ENCODE data around the gene FOXN3. TPM values are rescaled to one million over a fixed set of nuclear protein-coding genes. Genes with fewer than 3 reads are reported as not detected.

FOXN3 gene
- total and polyA plus RNA-seq, 3 experiments from 2014 or later = 73.9 to 136 (median 74.8) TPM

GRCh38 chr14:89247457-89248122, 169.4 kb downstream of the FOXN3 start:
- CTCF ChIA-PET = interaction anchor here (0.6 kb wide), 1 partner anchor 98 kb away, joined by 3 read pairs; no protein-coding TSS in a partner anchor
- Histone ChIP-seq H3K36me3 (ENCODE audit: insufficient read depth, low read length) (no peaks in the 10 kb centered on the region), H3K4me3 (ENCODE audit: low read length) (no peak overlapping the region), H3K27ac (ENCODE audit: low read depth, low read length) (no peak overlapping the region), H3K9me3 (ENCODE audit: low read length) (no peaks in the 10 kb centered on the region), H3K27me3 (ENCODE audit: insufficient read depth, low read length, poor library complexity, severe bottlenecking) (no peaks in the 10 kb centered on the region), H3K4me1 (ENCODE audit: insufficient read depth, low read length) (no peaks in the 10 kb centered on the region)
- peak overlapping the region in 3 of 8 donors; percentile 9 to 81 (median 72) for H3K27ac Mint-ChIP-seq
- H3K36me3 Mint-ChIP-seq = peaks cover 9 to 13% (median 13%) of the 10 kb centered on the region in 3 donors
- POLR2A ChIA-PET = interaction anchor here (0.6 kb wide), 1 partner anchor 8 kb away, joined by 3 read pairs; no protein-coding TSS in a partner anchor
- H3K9me3 Mint-ChIP-seq = no peaks in the 10 kb centered on the region
- H3K27me3 Mint-ChIP-seq = peaks cover 0 to 1% of the 10 kb centered on the region in 2 donors
- H3K4me3 Mint-ChIP-seq = peak overlapping the region in 1 of 7 donors; percentile 25
- no peak for DNase-seq
- H3K4me1 Mint-ChIP-seq = peaks cover 43 to 72% (median 46%) of the 10 kb centered on the region in 3 donors

GRCh38 chr14:89246290-89246689, 170.7 kb downstream of the FOXN3 start:
- H3K9me3 ChIP-seq (ENCODE audit: low read length) = no peaks in the 10 kb centered on the region
- Mint-ChIP-seq H3K27ac (peak overlapping the region in 1 of 8 donors; percentile 14), H3K9me3 (no peaks in the 10 kb centered on the region), H3K36me3 (peaks cover 8 to 16% (median 13%) of the 10 kb centered on the region in 3 donors), H3K4me1 (peaks cover 50 to 79% (median 57%) of the 10 kb centered on the region in 3 donors), H3K4me3 (no peak overlapping the region), H3K27me3 (peaks cover 0 to 1% of the 10 kb centered on the region in 2 donors)
- ChIA-PET CTCF (no interaction called here), POLR2A (no interaction called here)
- no peaks in the 10 kb centered on the region for H3K36me3 ChIP-seq (ENCODE audit: insufficient read depth, low read length)
- no peak overlapping the region for H3K4me3 ChIP-seq (ENCODE audit: low read length)
- no peak overlapping the region for H3K27ac ChIP-seq (ENCODE audit: low read depth, low read length)
- DNase-seq = no peak
- H3K27me3 ChIP-seq (ENCODE audit: insufficient read depth, low read length, poor library complexity, severe bottlenecking) = no peaks in the 10 kb centered on the region
- peaks cover 1% of the 10 kb centered on the region for H3K4me1 ChIP-seq (ENCODE audit: insufficient read depth, low read length)

DNA sequence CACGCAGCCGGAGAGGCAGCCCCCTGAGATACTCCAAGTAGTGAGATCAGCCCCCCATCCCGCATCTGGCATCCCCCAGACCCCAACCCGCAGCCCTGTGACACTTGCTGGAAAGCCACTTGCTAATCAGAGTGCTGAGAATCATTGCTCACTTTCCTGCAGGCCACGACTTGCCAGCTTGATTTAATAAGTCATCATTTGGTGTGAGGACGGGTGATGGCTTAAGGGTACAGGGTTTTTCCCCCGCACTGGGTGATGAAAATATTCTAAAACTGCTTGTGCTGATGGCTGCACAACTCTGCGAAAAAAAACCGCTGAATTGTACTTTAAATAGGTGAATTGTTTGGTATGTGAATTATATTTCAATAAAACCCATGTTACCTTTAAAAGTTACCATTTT, 171.2 kb downstream of the FOXN3 start:
- H3K4me3 Mint-ChIP-seq = no peak overlapping the region
- peaks cover 50 to 79% (median 57%) of the 10 kb centered on the region in 3 donors for H3K4me1 Mint-ChIP-seq
- no peaks in the 10 kb centered on the region for H3K9me3 Mint-ChIP-seq
- no peak for DNase-seq
- no peaks in the 10 kb centered on the region for H3K9me3 ChIP-seq (ENCODE audit: low read length)
- no peaks in the 10 kb centered on the region for H3K36me3 ChIP-seq (ENCODE audit: insufficient read depth, low read length)
- ChIA-PET CTCF (no interaction called here), POLR2A (no interaction called here)
- no peak overlapping the region for H3K27ac ChIP-seq (ENCODE audit: low read depth, low read length)
- H3K27ac Mint-ChIP-seq = no peak overlapping the region
- H3K4me1 ChIP-seq (ENCODE audit: insufficient read depth, low read length) = peaks cover 6% of the 10 kb centered on the region
- peaks cover 0 to 1% of the 10 kb centered on the region in 2 donors for H3K27me3 Mint-ChIP-seq
- no peak overlapping the region for H3K4me3 ChIP-seq (ENCODE audit: low read length)
- peaks cover 8 to 18% (median 8%) of the 10 kb centered on the region in 3 donors for H3K36me3 Mint-ChIP-seq
- no peaks in the 10 kb centered on the region for H3K27me3 ChIP-seq (ENCODE audit: insufficient read depth, low read length, poor library complexity, severe bottlenecking)

GRCh38 chr14:89244720-89245119, 172.3 kb downstream of the FOXN3 start:
- ChIA-PET CTCF (no interaction called here), POLR2A (no interaction called here)
- H3K36me3 Mint-ChIP-seq = peaks cover 5 to 14% (median 9%) of the 10 kb centered on the region in 3 donors
- H3K27me3 ChIP-seq (ENCODE audit: insufficient read depth, low read length, poor library complexity, severe bottlenecking) = no peaks in the 10 kb centered on the region
- H3K27ac ChIP-seq (ENCODE audit: low read depth, low read length) = no peak overlapping the region
- peaks cover 10% of the 10 kb centered on the region for H3K4me1 ChIP-seq (ENCODE audit: insufficient read depth, low read length)
- H3K36me3 ChIP-seq (ENCODE audit: insufficient read depth, low read length) = no peaks in the 10 kb centered on the region
- peaks cover 0 to 1% of the 10 kb centered on the region in 2 donors for H3K27me3 Mint-ChIP-seq
- H3K4me3 Mint-ChIP-seq = no peak overlapping the region
- H3K4me3 ChIP-seq (ENCODE audit: low read length) = no peak overlapping the region
- peak overlapping the region in 1 of 8 donors; percentile 51 for H3K27ac Mint-ChIP-seq
- no peaks in the 10 kb centered on the region for H3K9me3 Mint-ChIP-seq
- H3K9me3 ChIP-seq (ENCODE audit: low read length) = no peaks in the 10 kb centered on the region
- DNase-seq = no peak
- peaks cover 54 to 80% (median 59%) of the 10 kb centered on the region in 3 donors for H3K4me1 Mint-ChIP-seq

DNA sequence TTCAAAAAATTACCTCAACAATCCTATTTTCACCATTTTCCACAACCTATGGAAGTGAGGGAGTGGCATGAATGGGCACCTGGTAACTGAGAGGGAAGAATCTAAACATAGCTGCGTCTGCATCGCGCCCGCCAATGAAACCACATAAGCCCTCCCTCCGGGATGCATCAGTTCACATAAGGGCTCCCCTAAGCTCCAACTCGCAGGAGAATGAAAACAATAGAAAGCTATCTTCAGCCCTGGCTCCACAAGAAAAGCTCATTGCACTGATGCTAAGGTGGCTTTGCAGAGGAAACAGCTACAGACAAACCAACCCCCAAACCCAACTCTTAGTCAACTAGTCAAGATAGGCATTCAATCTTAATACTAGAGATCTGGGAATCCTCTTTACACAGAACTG, 173.3 kb downstream of the FOXN3 start:
- ChIA-PET CTCF (no interaction called here), POLR2A (no interaction called here)
- H3K27ac ChIP-seq (ENCODE audit: low read depth, low read length) = no peak overlapping the region
- H3K4me1 ChIP-seq (ENCODE audit: insufficient read depth, low read length) = peaks cover 10% of the 10 kb centered on the region
- no peaks in the 10 kb centered on the region for H3K9me3 ChIP-seq (ENCODE audit: low read length)
- no peak for DNase-seq
- peaks cover 54 to 84% (median 66%) of the 10 kb centered on the region in 3 donors for H3K4me1 Mint-ChIP-seq
- no peak overlapping the region for H3K4me3 Mint-ChIP-seq
- no peaks in the 10 kb centered on the region for H3K36me3 ChIP-seq (ENCODE audit: insufficient read depth, low read length)
- no peak overlapping the region for H3K27ac Mint-ChIP-seq
- H3K9me3 Mint-ChIP-seq = no peaks in the 10 kb centered on the region
- H3K36me3 Mint-ChIP-seq = peaks cover 5 to 12% (median 8%) of the 10 kb centered on the region in 3 donors
- no peak overlapping the region for H3K4me3 ChIP-seq (ENCODE audit: low read length)
- peaks cover 0 to 1% of the 10 kb centered on the region in 2 donors for H3K27me3 Mint-ChIP-seq
- no peaks in the 10 kb centered on the region for H3K27me3 ChIP-seq (ENCODE audit: insufficient read depth, low read length, poor library complexity, severe bottlenecking)

GRCh38 chr14:89243286-89243685, 173.7 kb downstream of the FOXN3 start:
- H3K36me3 ChIP-seq (ENCODE audit: insufficient read depth, low read length) = no peaks in the 10 kb centered on the region
- Mint-ChIP-seq H3K9me3 (no peaks in the 10 kb centered on the region), H3K27ac (no peak overlapping the region), H3K4me1 (peaks cover 54 to 85% (median 68%) of the 10 kb centered on the region in 3 donors), H3K36me3 (peaks cover 5 to 13% (median 8%) of the 10 kb centered on the region in 3 donors), H3K4me3 (no peak overlapping the region), H3K27me3 (peaks cover 0 to 1% of the 10 kb centered on the region in 2 donors)
- no peak overlapping the region for H3K4me3 ChIP-seq (ENCODE audit: low read length)
- no peaks in the 10 kb centered on the region for H3K27me3 ChIP-seq (ENCODE audit: insufficient read depth, low read length, poor library complexity, severe bottlenecking)
- ChIA-PET POLR2A (no interaction called here), CTCF (no interaction called here)
- H3K4me1 ChIP-seq (ENCODE audit: insufficient read depth, low read length) = peaks cover 10% of the 10 kb centered on the region
- no peak for DNase-seq
- no peak overlapping the region for H3K27ac ChIP-seq (ENCODE audit: low read depth, low read length)
- H3K9me3 ChIP-seq (ENCODE audit: low read length) = no peaks in the 10 kb centered on the region

DNA sequence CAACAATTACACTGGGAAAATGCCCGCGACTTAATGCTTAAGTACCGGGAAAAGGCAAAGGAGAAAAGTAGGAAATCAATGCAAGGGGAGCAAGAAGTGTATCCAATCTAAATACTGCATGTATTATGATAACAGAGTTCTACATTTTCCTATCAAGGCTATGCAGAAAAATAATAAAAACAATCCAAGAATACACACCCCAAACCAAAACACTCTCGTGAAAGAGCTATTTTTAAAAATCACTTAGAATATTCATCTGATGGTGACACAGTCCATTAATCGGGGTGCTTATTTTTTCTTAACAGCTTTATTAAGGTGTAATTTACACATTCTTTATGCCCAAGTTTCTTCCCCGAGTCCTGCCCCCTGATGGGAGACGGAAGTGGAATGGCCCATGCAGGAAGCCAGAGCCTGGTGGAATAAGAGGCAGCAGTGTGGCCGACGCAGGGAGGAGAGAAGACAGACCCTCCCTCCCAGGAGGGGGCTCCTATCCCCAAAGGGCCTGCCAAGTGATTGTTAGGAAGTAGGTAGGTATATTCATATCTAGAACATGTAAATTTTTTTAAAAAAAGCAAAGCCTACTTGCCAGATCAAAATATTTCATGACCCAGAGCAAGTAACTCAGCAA, 174.3 kb downstream of the FOXN3 start:
- no peaks in the 10 kb centered on the region for H3K9me3 ChIP-seq (ENCODE audit: low read length)
- peak overlapping the region in 1 of 7 donors; percentile 37 for H3K4me3 Mint-ChIP-seq
- no peak overlapping the region for H3K27ac ChIP-seq (ENCODE audit: low read depth, low read length)
- CTCF ChIA-PET = interaction anchor here (0.7 to 1.7 kb wide), 2 partner anchors 14 kb away, joined by 3 to 6 read pairs; no protein-coding TSS in a partner anchor
- peaks cover 5 to 10% (median 8%) of the 10 kb centered on the region in 3 donors for H3K36me3 Mint-ChIP-seq
- H3K4me1 ChIP-seq (ENCODE audit: insufficient read depth, low read length) = peaks cover 10% of the 10 kb centered on the region
- no peaks in the 10 kb centered on the region for H3K36me3 ChIP-seq (ENCODE audit: insufficient read depth, low read length)
- H3K27me3 Mint-ChIP-seq = peaks cover 0 to 1% of the 10 kb centered on the region in 2 donors
- POLR2A ChIA-PET = no interaction called here
- no peak overlapping the region for H3K4me3 ChIP-seq (ENCODE audit: low read length)
- H3K9me3 Mint-ChIP-seq = no peaks in the 10 kb centered on the region
- no peaks in the 10 kb centered on the region for H3K27me3 ChIP-seq (ENCODE audit: insufficient read depth, low read length, poor library complexity, severe bottlenecking)
- H3K4me1 Mint-ChIP-seq = peaks cover 51 to 82% (median 68%) of the 10 kb centered on the region in 3 donors
- H3K27ac Mint-ChIP-seq = peak overlapping the region in 1 of 8 donors; percentile 42
- DNase-seq = no peak

All from CD8-positive, alpha-beta memory T cell (primary cell).